Right hindlimb (tissue), 1 donor: Measurements from ENCODE around the gene TRAF2.
"Not testable (repeated sequence)": the region's sequence is repeated elsewhere in the genome, so short reads cannot be mapped to it uniquely, and the experiment has no call there.

Experiments
- DNase-seq: peaks from one replicate; pipeline ENCODE4 v3.0.0-alpha.2; 2018

The TRAF2 gene, protein sequence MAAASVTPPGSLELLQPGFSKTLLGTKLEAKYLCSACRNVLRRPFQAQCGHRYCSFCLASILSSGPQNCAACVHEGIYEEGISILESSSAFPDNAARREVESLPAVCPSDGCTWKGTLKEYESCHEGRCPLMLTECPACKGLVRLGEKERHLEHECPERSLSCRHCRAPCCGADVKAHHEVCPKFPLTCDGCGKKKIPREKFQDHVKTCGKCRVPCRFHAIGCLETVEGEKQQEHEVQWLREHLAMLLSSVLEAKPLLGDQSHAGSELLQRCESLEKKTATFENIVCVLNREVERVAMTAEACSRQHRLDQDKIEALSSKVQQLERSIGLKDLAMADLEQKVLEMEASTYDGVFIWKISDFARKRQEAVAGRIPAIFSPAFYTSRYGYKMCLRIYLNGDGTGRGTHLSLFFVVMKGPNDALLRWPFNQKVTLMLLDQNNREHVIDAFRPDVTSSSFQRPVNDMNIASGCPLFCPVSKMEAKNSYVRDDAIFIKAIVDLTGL

DNA sequence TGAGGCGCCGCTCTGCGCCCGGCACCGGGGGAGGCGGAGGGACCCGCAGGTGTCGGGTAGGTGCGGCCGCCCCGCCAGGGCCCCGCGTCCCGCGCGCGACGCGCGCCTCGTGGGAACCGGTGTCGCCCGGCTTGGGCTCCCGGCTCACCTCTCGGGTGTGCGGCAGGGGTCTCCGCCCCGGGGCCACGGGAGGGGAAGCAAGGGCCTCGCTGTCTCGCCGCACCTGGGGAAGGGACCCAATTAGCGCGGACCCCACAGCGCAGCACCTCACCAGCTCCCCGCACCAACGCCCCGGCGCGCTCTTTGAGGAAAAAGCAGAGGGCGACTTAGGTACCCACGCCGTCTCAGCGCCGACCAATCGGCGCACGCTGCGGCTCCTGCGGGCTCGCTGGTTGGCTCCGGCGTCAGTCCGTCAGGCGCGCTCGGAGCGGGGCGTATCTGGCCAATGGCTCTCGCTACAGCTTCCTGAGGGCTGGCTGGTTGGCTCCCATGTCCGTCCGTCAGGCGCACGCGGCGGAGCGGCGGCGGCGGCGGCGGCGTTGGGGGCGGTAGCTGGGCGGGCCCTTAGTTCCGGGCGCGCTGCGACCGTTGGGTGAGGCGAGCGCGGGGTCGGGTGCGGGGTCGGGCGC is at the start of gene TRAF2:
Gene TRAF2 (plus strand): TSS at position 567 of the 629 bp plus-strand sequence. CDS start 12,225 bp downstream, outside the sequence.
- peak; percentile 99 for DNase-seq

DNA sequence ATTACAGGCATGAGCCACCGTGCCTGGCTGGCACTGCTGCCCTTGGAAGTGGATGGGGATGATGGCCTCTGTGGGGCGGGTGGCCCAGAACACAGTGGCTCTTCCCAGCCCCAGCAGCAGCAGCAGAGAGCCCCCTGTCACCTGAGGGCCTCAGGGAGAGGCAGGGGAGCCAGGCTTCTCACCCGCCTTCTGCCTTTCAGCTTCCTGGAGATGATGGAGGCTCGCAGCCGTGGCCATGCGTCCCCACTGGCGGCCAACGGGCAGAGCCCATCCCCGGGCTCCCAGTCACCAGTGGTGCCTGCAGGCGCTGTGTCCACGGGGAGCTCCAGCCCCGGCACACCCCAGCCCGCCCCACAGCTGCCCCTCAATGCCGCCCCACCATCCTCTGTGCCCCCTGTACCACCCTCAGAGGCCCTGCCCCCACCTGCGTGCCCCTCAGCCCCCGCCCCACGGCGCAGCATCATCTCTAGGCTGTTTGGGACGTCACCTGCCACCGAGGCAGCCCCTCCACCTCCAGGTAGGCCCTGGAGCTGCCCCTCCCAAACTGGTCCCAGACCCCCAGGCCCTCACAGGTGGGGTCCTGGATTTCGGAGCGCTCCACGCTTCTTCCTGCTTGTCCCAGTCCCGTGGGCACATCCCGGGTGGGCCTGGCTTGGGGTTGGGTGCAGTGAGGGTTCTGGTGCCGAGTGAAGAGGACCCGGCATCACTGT is 49.0 kb upstream of the TRAF2 start:
- DNase-seq, result no peak

DNA sequence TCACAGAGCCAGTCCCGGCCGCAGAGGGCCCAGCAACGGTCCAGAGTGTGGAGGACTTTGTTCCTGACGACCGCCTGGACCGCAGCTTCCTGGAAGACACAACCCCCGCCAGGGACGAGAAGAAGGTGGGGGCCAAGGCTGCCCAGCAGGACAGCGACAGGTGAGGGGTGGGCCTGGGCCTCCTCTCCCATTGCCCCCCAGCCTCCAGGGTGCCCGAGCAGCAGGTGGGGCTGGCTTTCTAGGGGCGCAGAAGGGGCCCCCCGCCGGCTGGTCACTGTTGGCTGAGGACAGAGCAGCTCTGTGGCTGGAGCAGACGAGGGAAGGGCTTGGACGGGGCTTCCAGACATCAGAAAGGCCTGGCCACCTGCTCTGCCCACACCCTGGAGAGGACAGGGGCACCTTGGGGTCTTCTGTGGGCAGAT is 48.4 kb upstream of the TRAF2 start:
- peak; percentile 15 for DNase-seq

DNA sequence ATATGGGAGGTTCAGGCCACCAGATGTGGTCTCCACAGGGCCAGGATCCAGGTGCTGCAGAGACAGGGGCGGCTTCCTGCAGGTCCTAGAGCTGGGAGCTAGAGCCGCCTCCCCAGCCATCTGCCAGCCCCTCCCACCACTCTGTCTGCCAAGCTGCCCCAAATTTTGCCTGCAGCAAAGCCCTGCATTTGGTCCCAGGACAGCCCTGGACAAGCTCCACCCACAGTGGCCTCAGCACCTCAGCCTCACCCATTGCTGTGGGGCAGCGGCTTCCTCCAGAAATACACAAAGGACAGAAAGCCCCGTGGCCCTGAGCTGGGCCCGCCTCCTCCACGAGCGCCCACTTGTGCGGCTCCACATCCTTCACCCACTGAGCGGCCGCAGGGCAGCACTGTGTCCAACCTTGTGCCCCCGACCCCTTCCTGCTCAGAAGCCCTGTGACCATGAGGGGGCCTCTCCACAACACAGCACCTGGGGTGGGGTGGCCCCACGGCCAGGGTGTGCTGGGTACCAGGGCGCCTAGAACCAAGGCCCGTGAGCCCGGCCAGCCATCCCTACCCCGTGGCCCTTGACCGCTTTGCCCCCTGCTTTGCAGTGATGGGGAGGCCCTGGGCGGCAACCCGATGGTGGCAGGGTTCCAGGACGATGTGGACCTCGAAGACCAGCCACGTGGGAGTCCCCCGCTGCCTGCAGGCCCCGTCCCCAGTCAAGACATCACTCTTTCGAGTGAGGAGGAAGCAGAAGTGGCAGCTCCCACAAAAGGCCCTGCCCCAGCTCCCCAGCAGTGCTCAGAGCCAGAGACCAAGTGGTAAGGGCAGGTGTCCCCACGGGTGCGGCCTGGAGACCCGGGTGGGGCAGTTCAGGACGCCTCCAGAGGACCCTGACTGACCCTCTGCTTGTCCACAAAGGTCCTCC is 47.7 kb upstream of the TRAF2 start:
- DNase-seq, result peak; percentile 27

DNA sequence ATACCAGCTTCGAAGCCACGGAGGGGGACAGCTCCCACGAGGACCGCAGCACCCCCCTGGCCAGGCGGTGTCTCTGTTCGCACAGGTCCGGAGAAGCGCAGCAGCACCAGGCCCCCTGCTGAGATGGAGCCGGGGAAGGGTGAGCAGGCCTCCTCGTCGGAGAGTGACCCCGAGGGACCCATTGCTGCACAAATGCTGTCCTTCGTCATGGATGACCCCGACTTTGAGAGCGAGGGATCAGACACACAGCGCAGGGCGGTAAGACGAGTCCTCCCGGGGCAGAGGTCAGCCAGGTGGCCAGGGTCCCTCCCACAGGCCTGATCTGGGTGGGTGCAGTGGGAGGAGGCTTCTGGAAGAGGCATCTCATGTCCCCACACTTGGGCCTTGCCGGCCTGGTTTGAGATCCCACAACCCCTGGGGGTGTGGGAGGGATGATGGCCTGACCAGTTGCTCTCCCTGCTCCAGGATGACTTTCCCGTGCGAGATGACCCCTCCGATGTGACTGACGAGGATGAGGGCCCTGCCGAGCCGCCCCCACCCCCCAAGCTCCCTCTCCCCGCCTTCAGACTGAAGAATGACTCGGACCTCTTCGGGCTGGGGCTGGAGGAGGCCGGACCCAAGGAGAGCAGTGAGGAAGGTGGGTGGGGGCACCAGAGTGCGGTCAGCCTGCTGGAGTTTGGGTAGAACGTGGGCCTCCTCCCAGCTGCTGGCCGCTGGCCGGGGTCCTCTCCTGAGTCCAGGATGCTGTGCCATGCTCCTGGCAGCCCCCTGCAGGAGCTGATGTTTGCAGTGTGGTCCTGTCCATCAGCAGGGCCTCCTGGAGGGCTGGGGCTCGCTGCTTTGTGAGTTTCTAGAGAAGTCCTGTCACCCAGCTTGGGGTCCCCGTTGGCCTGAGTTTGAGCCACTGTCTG is 46.8 kb upstream of the TRAF2 start:
- DNase-seq, result peak; percentile 21

DNA sequence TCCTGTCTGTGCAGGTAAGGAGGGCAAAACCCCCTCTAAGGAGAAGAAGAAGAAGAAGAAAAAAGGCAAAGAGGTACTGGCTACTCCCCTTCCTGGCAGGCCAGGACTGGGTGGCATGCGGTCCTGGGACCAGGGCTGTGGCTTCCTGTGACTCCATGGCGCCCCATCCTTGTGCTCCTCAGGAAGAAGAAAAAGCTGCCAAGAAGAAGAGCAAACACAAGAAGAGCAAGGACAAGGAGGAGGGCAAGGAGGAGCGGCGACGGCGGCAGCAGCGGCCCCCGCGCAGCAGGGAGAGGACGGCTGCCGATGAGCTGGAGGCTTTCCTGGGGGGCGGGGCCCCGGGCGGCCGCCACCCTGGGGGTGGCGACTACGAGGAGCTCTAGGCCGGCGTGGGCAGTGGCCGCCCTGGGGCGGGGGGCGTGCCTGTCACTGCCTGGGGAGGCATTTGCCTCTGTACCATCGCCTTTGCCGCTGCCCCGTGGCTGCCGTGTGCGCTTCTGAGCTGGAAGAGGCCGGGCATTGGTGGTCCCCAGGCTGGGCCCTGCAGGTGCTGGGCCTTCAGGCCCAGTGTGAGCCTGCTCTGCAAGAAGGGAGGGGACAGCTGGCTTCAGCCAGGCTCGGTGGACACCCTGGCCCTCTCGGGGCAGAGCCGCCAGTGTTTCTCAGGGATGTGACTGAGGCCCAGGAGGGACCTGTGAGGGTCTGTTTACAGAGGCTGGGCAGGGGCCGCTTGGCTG is 46.0 kb upstream of the TRAF2 start:
- peak; percentile 36 for DNase-seq

DNA sequence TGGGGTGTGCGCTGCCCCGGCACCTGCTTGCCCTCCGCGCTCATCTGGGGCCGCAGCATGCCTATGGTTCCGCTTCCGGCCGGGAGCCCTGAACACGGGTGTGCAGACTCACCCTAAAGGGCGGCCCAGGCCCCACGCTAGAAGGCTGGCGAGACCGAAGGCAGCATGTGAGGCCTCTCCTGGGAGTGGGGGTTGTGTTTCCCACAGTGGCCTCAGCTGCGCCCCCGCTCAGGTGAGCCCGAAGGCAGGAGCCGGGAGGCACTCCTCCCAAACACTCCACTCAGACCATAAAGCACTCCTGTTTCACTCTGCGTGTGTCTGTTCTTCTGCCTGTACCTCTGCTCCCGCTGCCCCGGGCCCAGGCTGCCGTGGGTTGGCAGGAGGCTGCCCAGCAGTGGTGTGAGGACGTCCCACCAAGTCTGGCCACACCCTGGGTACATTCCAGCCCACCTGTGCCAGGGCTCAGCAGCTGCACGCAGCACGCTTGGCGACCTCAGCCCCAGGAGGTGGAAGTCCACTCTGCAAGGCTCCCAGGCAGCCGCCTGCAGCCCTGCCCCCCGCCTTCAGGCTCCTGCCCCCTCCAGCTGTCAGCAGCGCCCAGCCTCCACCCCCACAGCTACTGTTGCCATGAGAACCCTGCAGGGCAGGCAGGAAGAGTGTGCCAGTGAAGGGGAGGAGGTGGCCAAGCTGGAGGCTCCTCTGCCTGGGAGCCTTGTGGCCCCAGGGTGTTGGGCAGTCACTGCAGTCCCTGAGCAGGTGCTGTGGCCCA is 45.3 kb upstream of the TRAF2 start:
- DNase-seq, result peak; percentile 83

DNA sequence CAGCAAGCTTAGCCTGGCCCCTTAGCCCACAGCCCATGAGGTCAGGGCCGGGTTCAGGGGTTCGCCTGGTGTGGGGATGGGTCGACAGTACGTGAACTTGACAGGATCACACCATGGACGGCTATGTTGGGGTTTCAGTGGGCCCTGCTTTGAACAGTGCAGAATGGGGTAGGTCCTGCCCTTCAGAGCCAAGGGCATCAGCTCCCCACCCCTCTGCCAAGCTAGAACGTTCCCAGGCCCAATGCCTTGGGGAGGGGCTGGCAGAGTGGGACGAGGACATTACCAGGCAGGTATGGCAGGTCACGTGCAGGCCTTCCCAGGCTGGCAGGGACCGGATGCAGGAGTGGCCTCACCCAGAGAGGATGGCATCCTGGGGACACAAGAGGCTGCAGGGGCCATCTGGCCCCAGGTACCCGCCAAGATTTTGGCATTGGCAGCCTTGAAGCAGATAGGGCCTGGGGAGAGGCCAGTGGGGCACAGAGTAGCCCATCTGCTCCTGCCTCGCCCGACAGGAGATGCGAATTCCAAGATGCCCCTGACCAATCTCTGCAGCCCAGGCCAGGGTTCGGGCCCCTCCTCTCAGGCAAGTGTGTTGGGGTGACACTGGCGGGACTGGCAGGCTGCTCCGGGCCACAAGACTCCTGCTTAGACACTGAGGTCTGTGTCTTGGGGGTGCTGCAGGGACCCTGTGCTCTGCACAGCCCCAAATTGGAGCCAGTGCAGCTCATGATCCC is 44.5 kb upstream of the TRAF2 start:
- DNase-seq, result not testable (repeated sequence)

DNA sequence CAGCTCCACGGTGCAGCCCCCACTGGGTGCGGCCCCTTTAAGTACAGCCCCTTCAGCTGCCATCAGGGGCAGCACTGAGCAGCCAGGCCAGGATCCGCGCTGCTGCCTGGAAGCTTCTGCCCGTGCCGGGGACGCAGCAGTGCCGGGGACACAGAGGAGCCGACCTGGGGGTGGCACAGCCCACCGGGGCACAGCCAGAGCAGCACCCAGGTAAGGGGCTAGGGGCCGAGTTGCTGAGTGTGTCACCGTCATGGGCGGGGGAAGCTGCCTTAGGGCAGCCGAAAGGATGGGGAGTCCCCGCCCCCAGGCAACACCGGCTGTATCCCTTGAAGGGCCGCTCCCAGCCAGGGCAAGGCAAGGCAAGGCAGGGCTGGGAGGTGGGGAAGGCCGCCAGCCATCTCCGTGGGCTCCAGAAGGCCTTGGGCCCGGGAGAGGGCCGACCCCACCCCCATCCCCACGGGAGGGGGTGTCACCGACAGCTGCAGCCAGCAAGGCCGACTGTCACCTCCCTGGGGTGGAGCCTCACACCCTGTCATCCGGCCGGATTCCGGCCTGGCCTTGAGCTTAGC is 43.9 kb upstream of the TRAF2 start, which contains the start of gene AJM1:
Gene AJM1 (plus strand): TSS at position 99 of the 569 bp plus-strand sequence. CDS start 1,937 bp downstream, outside the sequence.
- DNase-seq, result peak; percentile 88

DNA sequence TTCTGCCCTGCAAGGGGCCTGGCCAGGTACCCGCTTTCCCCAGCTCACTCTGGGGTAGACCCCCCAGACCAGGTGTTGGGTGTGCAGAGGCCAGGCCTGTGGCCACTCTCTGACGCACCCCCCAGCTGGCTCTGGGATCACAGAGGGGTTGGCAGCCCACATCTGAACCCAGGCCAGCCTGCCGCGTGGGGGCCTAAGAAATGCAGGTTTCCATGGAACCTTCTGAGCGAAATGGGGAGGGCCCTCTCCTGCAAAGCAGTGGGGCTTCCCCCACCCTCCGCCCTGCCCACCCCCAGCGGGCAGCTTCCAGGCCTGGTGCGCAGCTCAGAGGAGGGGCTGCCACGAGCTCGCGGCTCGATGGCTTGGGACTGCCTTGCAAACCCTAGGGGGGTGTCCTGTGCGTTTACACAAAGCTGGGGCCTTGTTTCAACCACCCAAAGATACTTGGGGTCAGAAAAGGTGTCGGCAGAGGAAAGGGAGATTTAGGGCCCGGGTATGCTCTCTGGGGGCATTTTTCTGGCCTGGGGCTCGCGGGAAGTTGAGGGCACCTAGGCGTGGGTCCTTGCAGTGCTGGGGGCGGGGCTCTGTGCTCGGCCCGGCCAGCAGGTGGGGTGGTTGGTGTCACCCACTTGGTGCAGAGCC is 43.0 kb upstream of the TRAF2 start:
- DNase-seq, result not testable (repeated sequence)

DNA sequence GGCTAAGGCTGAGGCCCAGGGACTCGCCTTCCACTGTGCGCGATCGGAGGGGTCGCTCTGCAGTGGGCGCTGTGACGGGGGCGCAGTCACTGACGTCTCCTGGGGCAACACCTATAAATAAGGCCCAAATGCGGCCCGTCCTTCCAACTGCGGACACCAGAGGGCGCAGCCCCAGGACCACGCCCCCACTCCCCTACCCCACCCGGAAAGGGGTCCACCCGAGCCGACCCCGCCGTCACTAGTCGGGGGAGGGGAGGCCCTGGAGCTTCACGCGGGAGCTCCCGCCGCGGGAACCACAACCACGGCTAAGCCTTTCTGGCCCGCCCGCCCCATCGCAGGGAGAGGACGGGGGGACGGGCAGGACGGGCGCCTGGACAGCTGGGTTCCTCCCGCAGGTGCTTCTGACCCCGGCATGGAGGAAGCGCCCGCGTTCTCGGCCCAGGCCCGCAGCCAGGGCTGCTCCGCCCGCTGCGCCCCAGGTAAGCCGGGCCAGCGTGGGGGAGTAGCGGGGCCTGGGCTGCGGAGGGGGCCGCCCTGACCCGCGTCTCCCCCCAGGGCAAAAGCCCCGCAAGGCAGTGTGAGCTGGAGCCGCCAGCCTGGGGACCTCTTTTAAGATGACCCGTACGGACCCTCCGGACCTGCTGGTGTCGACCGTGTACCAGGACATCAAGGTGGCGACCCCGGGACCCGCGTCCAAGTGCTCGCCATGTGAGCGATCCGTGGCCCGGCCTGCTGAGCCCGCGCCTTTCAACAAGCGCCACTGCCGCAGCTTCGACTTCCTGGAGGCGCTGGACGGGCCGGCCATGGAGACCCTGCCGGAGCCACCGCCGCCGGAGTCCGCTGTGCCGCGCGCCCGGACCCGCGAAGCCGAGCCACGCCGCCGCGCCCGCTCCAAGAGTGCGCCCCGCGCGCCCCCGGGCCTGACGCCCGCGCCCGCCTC is 42.2 kb upstream of the TRAF2 start:
- DNase-seq, result peak; percentile 53

DNA sequence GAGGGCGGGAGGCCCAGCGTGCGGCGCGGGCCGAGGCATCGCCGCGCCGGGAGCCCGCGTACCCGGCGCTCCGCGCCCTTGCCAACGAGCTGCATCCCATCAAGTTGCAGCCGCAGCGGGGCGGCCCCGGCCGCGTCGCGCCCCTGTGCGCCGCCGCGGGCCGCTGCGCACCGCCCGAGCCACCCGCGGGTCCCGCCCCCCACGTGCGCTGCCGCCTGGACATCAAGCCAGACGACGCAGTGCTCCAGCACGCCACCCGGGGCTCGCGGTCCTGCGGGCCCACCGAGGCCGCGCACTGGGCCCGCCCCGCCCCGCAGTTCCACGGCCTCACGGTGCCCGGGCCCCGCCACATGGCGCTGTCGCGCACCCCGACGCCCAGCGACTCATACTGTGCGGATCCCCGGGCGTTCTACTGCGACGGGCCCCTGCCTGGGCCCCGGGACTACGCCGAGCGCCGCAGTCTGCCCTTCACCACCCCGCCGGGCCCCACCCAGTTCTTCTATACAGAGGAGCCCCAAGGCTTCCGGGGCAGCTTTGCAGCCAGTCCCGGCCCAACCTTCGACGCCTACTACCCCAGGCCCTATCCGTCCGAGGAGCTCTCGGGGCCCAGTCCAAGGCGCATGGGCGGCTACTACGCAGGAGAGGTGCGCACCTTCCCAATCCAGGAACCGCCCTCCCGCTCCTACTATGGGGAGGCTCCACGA is 41.4 kb upstream of the TRAF2 start:
- DNase-seq, result no peak

DNA sequence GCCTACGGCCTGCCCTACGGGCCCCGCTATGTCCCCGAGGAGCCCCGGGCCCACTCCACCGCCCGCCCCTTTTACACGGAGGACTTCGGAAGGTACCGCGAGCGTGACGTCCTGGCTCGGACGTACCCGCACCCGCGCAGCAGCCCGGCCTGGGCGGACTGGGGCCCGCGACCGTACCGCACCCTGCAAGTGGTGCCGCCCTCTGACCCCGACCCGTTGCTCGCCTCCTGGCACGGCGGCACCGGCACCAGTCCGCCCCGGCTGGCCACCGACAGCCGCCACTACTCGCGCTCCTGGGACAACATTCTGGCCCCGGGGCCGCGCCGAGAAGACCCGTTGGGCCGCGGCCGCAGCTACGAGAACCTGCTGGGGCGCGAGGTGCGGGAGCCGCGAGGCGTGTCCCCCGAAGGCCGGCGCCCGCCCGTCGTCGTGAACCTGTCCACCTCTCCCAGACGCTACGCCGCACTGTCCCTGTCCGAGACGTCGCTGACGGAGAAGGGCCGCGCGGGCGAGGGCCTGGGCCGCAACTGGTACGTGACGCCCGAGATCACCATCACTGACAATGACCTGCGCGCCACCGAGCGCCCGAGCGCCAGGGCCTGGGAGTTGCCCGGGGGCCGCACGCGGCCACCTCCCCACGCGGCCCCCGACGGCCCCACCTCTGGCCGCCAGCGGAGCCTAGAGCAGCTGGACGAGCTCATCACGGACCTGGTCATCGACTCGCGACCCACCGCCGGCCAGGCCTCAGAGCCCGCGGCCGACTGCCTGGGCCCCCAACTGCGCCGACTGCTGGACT is 40.7 kb upstream of the TRAF2 start:
- DNase-seq, result no peak

DNA sequence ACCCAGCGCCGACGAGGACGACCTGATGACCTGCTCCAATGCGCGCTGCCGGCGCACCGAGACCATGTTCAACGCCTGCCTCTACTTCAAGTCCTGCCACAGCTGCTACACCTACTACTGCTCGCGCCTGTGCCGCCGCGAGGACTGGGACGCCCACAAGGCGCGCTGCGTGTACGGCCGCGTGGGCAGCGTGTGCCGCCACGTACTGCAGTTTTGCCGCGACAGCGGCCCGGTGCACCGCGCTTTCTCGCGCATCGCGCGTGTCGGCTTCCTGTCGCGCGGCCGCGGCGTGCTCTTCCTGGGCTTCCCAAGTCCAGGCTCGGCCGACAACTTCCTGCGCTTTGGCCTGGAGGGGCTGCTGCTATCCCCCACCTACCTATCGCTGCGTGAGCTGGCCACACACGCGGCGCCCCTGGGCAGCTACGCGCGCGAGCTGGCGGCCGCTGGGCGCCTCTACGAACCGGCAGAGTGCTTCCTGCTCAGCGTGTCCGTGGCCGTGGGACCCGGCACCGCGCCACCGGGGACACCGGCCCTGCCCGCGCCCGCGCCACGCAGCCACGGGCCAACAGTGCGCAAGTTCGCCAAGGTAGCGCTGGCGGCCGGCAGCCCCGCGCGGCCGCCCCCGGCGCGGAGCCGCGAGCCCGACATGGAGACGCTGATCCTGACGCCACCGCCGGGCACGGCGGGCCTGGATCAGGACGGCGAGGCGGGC is 39.8 kb upstream of the TRAF2 start:
- peak; percentile 46 for DNase-seq
